KMS-11 (cell line): ENCODE data around the gene ARMC3.

Experiments
- H2AFZ ChIP-seq: fragments of 200-600 bp; sonication (generic); 2 replicates; pipeline ENCODE4 v1.6.1; 2016; ENCODE audit warnings: antibody characterized with exemption, mixed run types, low read depth
- H3K27ac ChIP-seq: fragments of 200-600 bp; sonication (generic); 2 replicates; pipeline ENCODE4 v1.6.1; 2016; ENCODE audit warnings: mild to moderate bottlenecking, mixed run types
- H3K27me3 ChIP-seq: fragments of 200-600 bp; sonication (generic); 2 replicates; pipeline ENCODE4 v1.6.1; 2017; ENCODE audit warnings: mild to moderate bottlenecking, low read depth, mixed run types, moderate library complexity; ENCODE audit not compliant: insufficient read depth
- H3K36me3 ChIP-seq: fragments of 200-600 bp; sonication (generic); 2 replicates; pipeline ENCODE4 v1.6.1; 2017; ENCODE audit warnings: mild to moderate bottlenecking, mixed run types; ENCODE audit not compliant: insufficient read depth
- H3K4me1 ChIP-seq: fragments of 200-600 bp; sonication (generic); 2 replicates; pipeline ENCODE4 v1.6.1; 2016; ENCODE audit warnings: mild to moderate bottlenecking, low read depth, mixed run types; ENCODE audit not compliant: poor library complexity, severe bottlenecking
- H3K4me2 ChIP-seq: fragments of 200-600 bp; sonication (generic); 2 replicates; pipeline ENCODE4 v1.7.0; 2016; ENCODE audit warnings: mild to moderate bottlenecking, mixed run types
- H3K4me3 ChIP-seq: fragments of 200-600 bp; sonication (generic); IDR thresholded peaks from 2 replicates; pipeline ENCODE4 v1.6.1; 2017; ENCODE audit warnings: low read depth, low read length, mixed read lengths; ENCODE audit not compliant: insufficient read depth
- H3K79me2 ChIP-seq: fragments of 200-600 bp; sonication (generic); 2 replicates; pipeline ENCODE4 v1.6.1; 2016; ENCODE audit warnings: low read depth, mixed run types; ENCODE audit not compliant: insufficient read depth
- H3K9ac ChIP-seq: fragments of 200-600 bp; sonication (generic); 2 replicates; pipeline ENCODE4 v1.6.1; 2016; ENCODE audit warnings: mild to moderate bottlenecking, mixed run types
- H4K20me1 ChIP-seq: fragments of 200-600 bp; sonication (generic); 2 replicates; pipeline ENCODE4 v1.6.1; 2016; ENCODE audit warnings: mild to moderate bottlenecking, mixed run types; ENCODE audit not compliant: insufficient read depth
- CTCF ChIP-seq: fragments of 200-600 bp; sonication (generic); conservative IDR thresholded peaks from 2 replicates; pipeline ENCODE4 v1.6.1; 2017; ENCODE audit warnings: low read depth, mild to moderate bottlenecking, antibody characterized with exemption, low read length, moderate library complexity, mixed read lengths

The ARMC3 gene

GRCh38 chr10:22954970-22955369 lies 27.1 kb downstream of the ARMC3 start:
- H3K4me1 ChIP-seq, result no peaks in the 10 kb centered on the region
- H4K20me1 ChIP-seq, result no peaks in the 10 kb centered on the region
- no peaks in the 10 kb centered on the region for H3K79me2 ChIP-seq
- no peaks in the 10 kb centered on the region for H3K27me3 ChIP-seq
- H2AFZ ChIP-seq, result no peak overlapping the region
- no peak overlapping the region for H3K9ac ChIP-seq
- no peak overlapping the region for H3K4me3 ChIP-seq
- H3K27ac ChIP-seq, result no peak overlapping the region
- no peak overlapping the region for H3K4me2 ChIP-seq
- TF ChIP-seq CTCF, result no peak
- no peaks in the 10 kb centered on the region for H3K36me3 ChIP-seq

GRCh38 chr10:22958338-22958737 lies 30.5 kb downstream of the ARMC3 start:
- H3K79me2 ChIP-seq, result no peaks in the 10 kb centered on the region
- no peaks in the 10 kb centered on the region for H4K20me1 ChIP-seq
- no peaks in the 10 kb centered on the region for H3K36me3 ChIP-seq
- H3K4me2 ChIP-seq, result no peak overlapping the region
- no peak overlapping the region for H3K4me3 ChIP-seq
- H2AFZ ChIP-seq, result no peak overlapping the region
- no peaks in the 10 kb centered on the region for H3K4me1 ChIP-seq
- TF ChIP-seq CTCF, result no peak
- H3K9ac ChIP-seq, result no peak overlapping the region
- no peak overlapping the region for H3K27ac ChIP-seq
- no peaks in the 10 kb centered on the region for H3K27me3 ChIP-seq

- Histone ChIP-seq H3K4me3 (no peak overlapping the region), H3K36me3 (no peaks in the 10 kb centered on the region), H3K9ac (no peak overlapping the region), H4K20me1 (no peaks in the 10 kb centered on the region), H3K27ac (no peak overlapping the region), H2AFZ (no peak overlapping the region), H3K79me2 (no peaks in the 10 kb centered on the region), H3K4me1 (no peaks in the 10 kb centered on the region), H3K4me2 (no peak overlapping the region), H3K27me3 (no peaks in the 10 kb centered on the region)
- TF ChIP-seq CTCF, result no peak
These were observed 31.4 kb downstream of the ARMC3 start for GRCh38 chr10:22959292-22959691.

GRCh38 chr10:22959950-22960349 lies 32.1 kb downstream of the ARMC3 start:
- no peak overlapping the region for H3K4me2 ChIP-seq
- H3K4me1 ChIP-seq, result no peaks in the 10 kb centered on the region
- no peaks in the 10 kb centered on the region for H3K36me3 ChIP-seq
- TF ChIP-seq CTCF, result no peak
- no peak overlapping the region for H2AFZ ChIP-seq
- H3K79me2 ChIP-seq, result no peaks in the 10 kb centered on the region
- no peak overlapping the region for H3K4me3 ChIP-seq
- no peak overlapping the region for H3K27ac ChIP-seq
- H3K9ac ChIP-seq, result no peak overlapping the region
- no peaks in the 10 kb centered on the region for H3K27me3 ChIP-seq
- H4K20me1 ChIP-seq, result no peaks in the 10 kb centered on the region

GRCh38 chr10:22962817-22963216 lies 35.0 kb downstream of the ARMC3 start:
- TF ChIP-seq CTCF, result no peak
- no peak overlapping the region for H3K4me2 ChIP-seq
- no peaks in the 10 kb centered on the region for H3K27me3 ChIP-seq
- no peak overlapping the region for H3K9ac ChIP-seq
- H3K27ac ChIP-seq, result no peak overlapping the region
- H2AFZ ChIP-seq, result no peak overlapping the region
- H3K79me2 ChIP-seq, result no peaks in the 10 kb centered on the region
- H3K36me3 ChIP-seq, result no peaks in the 10 kb centered on the region
- H4K20me1 ChIP-seq, result no peaks in the 10 kb centered on the region
- no peak overlapping the region for H3K4me3 ChIP-seq
- H3K4me1 ChIP-seq, result no peaks in the 10 kb centered on the region
